ENCODE measurements around the gene TBC1D30.

GRCh38 chr12:64800640-64801039 is 23.8 kb upstream of the TBC1D30 start:
- TF ChIP-seq EZH2 (IDR thresholded peaks at IDR 0.05; ENCODE audit: borderline replicate concordance, low read length) = no peak
- TF ChIP-seq CTCF (conservative IDR thresholded peaks at IDR 0.05 in 1 of 2, IDR thresholded peaks at IDR 0.05 in 1 of 2; ENCODE audit: extremely low read depth in 1 of 2, insufficient read depth in 1 of 2, low read depth in 1 of 2, low read length in 2 of 2) = no peak

Data from mammary epithelial cell (primary cell).